ENCODE measurements around the gene NAA16. TPM values are rescaled to one million over a fixed set of nuclear protein-coding genes. Genes with fewer than 3 reads are reported as not detected.

NAA16 gene
- polyA plus RNA-seq, 1 of the 3 experiments (the other 2 are of a cell fraction) = 4.4 TPM

DNA sequence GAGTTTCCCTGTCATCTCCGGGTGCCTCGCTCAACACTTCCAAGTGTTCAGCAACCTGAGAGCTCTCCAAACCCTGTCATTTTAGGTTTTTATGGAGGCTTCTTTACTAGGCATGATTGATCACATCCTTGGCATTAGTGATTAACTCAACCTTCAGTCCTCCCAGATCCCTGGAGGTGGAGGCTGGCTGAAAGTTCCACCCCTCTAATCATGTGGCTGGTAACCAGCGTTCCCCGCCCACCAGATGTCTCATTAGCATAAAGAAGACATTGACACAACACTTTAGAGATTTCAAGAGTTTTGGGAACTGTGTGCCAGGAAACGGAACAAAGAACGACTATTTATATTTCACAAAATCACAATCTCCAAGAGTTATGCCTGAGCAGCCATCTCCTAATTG is 75.1 kb downstream of the NAA16 start:
- WGBS (ENCODE audit: low lambda C conversion rate) = 91% methylated on average over 6 of the region's 6 CpGs
- no peaks in the 10 kb centered on the region for H3K79me2 ChIP-seq (ENCODE audit: insufficient read depth)
- H3K4me3 ChIP-seq (ENCODE audit: low read depth in 2 of 2, low read length in 1 of 2) = no peak overlapping the region
- TF ChIP-seq YY1 (IDR thresholded peaks at IDR 0.05; ENCODE audit: low read depth) (no peak), TCF12 (IDR thresholded peaks at IDR 0.05) (no peak), ELF1 (IDR thresholded peaks at IDR 0.05) (no peak), POLR2AphosphoS5 (IDR thresholded peaks at IDR 0.05; ENCODE audit: low read depth, low read length) (no peak), RXRA (IDR thresholded peaks at IDR 0.05; ENCODE audit: borderline replicate concordance, low read depth) (no peak), EP300 (IDR thresholded peaks at IDR 0.05; ENCODE audit: borderline replicate concordance in 1 of 2, low read depth in 1 of 2, low read length in 1 of 2) (no peak), TEAD4 (IDR thresholded peaks at IDR 0.05; ENCODE audit: borderline replicate concordance, insufficient read depth) (no peak), RFX5 (IDR thresholded peaks at IDR 0.05; ENCODE audit: low read length) (no peak), SMC3 (IDR thresholded peaks at IDR 0.05; ENCODE audit: low read depth, low read length) (no peak), TAF1 (IDR thresholded peaks at IDR 0.05; ENCODE audit: borderline replicate concordance, low read depth, low read length) (no peak)
- TF ChIP-seq, protein P1, sequence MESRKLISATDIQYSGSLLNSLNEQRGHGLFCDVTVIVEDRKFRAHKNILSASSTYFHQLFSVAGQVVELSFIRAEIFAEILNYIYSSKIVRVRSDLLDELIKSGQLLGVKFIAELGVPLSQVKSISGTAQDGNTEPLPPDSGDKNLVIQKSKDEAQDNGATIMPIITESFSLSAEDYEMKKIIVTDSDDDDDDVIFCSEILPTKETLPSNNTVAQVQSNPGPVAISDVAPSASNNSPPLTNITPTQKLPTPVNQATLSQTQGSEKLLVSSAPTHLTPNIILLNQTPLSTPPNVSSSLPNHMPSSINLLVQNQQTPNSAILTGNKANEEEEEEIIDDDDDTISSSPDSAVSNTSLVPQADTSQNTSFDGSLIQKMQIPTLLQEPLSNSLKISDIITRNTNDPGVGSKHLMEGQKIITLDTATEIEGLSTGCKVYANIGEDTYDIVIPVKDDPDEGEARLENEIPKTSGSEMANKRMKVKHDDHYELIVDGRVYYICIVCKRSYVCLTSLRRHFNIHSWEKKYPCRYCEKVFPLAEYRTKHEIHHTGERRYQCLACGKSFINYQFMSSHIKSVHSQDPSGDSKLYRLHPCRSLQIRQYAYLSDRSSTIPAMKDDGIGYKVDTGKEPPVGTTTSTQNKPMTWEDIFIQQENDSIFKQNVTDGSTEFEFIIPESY (IDR thresholded peaks at IDR 0.05; ENCODE audit: borderline replicate concordance, low read depth) = no peak
- TF ChIP-seq, protein P2, sequence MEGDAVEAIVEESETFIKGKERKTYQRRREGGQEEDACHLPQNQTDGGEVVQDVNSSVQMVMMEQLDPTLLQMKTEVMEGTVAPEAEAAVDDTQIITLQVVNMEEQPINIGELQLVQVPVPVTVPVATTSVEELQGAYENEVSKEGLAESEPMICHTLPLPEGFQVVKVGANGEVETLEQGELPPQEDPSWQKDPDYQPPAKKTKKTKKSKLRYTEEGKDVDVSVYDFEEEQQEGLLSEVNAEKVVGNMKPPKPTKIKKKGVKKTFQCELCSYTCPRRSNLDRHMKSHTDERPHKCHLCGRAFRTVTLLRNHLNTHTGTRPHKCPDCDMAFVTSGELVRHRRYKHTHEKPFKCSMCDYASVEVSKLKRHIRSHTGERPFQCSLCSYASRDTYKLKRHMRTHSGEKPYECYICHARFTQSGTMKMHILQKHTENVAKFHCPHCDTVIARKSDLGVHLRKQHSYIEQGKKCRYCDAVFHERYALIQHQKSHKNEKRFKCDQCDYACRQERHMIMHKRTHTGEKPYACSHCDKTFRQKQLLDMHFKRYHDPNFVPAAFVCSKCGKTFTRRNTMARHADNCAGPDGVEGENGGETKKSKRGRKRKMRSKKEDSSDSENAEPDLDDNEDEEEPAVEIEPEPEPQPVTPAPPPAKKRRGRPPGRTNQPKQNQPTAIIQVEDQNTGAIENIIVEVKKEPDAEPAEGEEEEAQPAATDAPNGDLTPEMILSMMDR (IDR thresholded peaks at IDR 0.05) = no peak
- TF ChIP-seq, protein P3, sequence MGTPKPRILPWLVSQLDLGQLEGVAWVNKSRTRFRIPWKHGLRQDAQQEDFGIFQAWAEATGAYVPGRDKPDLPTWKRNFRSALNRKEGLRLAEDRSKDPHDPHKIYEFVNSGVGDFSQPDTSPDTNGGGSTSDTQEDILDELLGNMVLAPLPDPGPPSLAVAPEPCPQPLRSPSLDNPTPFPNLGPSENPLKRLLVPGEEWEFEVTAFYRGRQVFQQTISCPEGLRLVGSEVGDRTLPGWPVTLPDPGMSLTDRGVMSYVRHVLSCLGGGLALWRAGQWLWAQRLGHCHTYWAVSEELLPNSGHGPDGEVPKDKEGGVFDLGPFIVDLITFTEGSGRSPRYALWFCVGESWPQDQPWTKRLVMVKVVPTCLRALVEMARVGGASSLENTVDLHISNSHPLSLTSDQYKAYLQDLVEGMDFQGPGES (IDR thresholded peaks at IDR 0.05; ENCODE audit: low read depth, low read length) = no peak
- TF ChIP-seq, protein P4, sequence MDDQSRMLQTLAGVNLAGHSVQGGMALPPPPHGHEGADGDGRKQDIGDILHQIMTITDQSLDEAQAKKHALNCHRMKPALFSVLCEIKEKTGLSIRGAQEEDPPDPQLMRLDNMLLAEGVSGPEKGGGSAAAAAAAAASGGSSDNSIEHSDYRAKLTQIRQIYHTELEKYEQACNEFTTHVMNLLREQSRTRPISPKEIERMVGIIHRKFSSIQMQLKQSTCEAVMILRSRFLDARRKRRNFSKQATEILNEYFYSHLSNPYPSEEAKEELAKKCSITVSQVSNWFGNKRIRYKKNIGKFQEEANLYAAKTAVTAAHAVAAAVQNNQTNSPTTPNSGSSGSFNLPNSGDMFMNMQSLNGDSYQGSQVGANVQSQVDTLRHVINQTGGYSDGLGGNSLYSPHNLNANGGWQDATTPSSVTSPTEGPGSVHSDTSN (IDR thresholded peaks at IDR 0.05) = no peak
- TF ChIP-seq, protein P5, sequence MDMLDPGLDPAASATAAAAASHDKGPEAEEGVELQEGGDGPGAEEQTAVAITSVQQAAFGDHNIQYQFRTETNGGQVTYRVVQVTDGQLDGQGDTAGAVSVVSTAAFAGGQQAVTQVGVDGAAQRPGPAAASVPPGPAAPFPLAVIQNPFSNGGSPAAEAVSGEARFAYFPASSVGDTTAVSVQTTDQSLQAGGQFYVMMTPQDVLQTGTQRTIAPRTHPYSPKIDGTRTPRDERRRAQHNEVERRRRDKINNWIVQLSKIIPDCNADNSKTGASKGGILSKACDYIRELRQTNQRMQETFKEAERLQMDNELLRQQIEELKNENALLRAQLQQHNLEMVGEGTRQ (IDR thresholded peaks at IDR 0.05; ENCODE audit: borderline replicate concordance, low read depth, low read length) = no peak
- no peaks in the 10 kb centered on the region for H3K9me2 ChIP-seq
- no peaks in the 10 kb centered on the region for H3K36me3 ChIP-seq (replicated peaks in 1 of 2; ENCODE audit: control insufficient read depth in 1 of 2, insufficient read depth in 2 of 2, low read length in 1 of 2)
- ChIA-PET POLR2A (no interaction called here), CTCF (interaction anchor here (0.7 to 2.0 kb wide), 3 partner anchors 34 to 266 kb away, joined by 3 to 8 read pairs (median 4); no protein-coding TSS in a partner anchor)
- H4K20me1 ChIP-seq (ENCODE audit: insufficient read depth) = no peaks in the 10 kb centered on the region
- H3F3A ChIP-seq (replicated peaks; ENCODE audit: insufficient read depth) = no peaks in the 10 kb centered on the region
- H3K4me2 ChIP-seq = no peak overlapping the region
- no peak overlapping the region for H3K9ac ChIP-seq
- no peak overlapping the region for H2AFZ ChIP-seq (ENCODE audit: low read depth)
- H3K27ac ChIP-seq (ENCODE audit: low read depth in 2 of 2, low read length in 1 of 2) = no peak overlapping the region
- no peak for DNase-seq
- H3K4me1 ChIP-seq (ENCODE audit: control insufficient read depth in 1 of 2, insufficient read depth in 2 of 2, low read depth in 1 of 2, low read length in 1 of 2) = no peaks in the 10 kb centered on the region; a peak in 1 of 4 replicates
- H3K9me3 ChIP-seq = no peaks in the 10 kb centered on the region
- H3K27me3 ChIP-seq (ENCODE audit: insufficient read depth) = no peaks in the 10 kb centered on the region
